T47D (cell line): ENCODE results near the gene TRIM67.

ENCODE experiments used
- DNase-seq, 2 experiments: peaks; one replicate each; pipeline versions ENCODE4 v3.0.0 to v3.0.0-alpha.2; 2011 to 2012; ENCODE audit warnings: low read depth in 1 of 2, low spot score in 1 of 2
- JUND ChIP-seq: IDR thresholded peaks from 2 replicates; pipeline ENCODE4 v1.6.1; 2012; ENCODE audit warnings: low read depth
- in situ Hi-C: cut with HindIII; loops from 2 replicates; pipeline ENCODE4 v1.10.0; 2016; ENCODE audit warnings: low sequenced_read_pairs, low pct_unique_long_range_greater_than_20kb

The TRIM67 gene

GRCh38 chr1:231240883-231241735 lies 79.3 kb downstream of the TRIM67 start, which contains the start of gene GNPAT:
Gene GNPAT, plus strand, starts transcription at chr1:231241212. Its CDS starts 167 bp downstream, at chr1:231241379.
- peak; percentile 92 for DNase-seq
- in situ Hi-C loops = no loop called here
- TF ChIP-seq JUND = no peak

- TF ChIP-seq JUND = no peak
- in situ Hi-C loops = no loop called here
- peak in 1 of 2 experiments; percentile 27 for DNase-seq
Observed at GRCh38 chr1:231241750-231242149, 79.9 kb downstream of the TRIM67 start.

- DNase-seq = no peak
- TF ChIP-seq JUND = no peak
- in situ Hi-C loops = no loop called here
Observed at GRCh38 chr1:231242516-231243198, 80.8 kb downstream of the TRIM67 start.

GRCh38 chr1:231248778-231249177 lies 86.9 kb downstream of the TRIM67 start:
- peak; percentile 39; the same call in 1 of the 2 replicates for TF ChIP-seq JUND
- DNase-seq = peak; percentile 51 to 87
- in situ Hi-C loops = no loop called here

GRCh38 chr1:231252336-231252735 lies 90.5 kb downstream of the TRIM67 start:
- in situ Hi-C loops = no loop called here
- DNase-seq = peak in 1 of 2 experiments; percentile 27
- no peak for TF ChIP-seq JUND

- DNase-seq = no peak
- in situ Hi-C loops = no loop called here
- TF ChIP-seq JUND = no peak
Observed at GRCh38 chr1:231260351-231260750, 98.5 kb downstream of the TRIM67 start.

GRCh38 chr1:231264642-231265041 lies 102.8 kb downstream of the TRIM67 start:
- in situ Hi-C loops = no loop called here
- no peak for TF ChIP-seq JUND
- DNase-seq = no peak

- in situ Hi-C loops = no loop called here
- TF ChIP-seq JUND = no peak
- DNase-seq = no peak
Observed at GRCh38 chr1:231265379-231265778, 103.5 kb downstream of the TRIM67 start.

- DNase-seq = no peak
- no peak for TF ChIP-seq JUND
- in situ Hi-C loops = no loop called here
Observed at GRCh38 chr1:231266811-231267322, 105.0 kb downstream of the TRIM67 start.
